ENCODE measurements around the gene BMX. TPM values are rescaled to one million over a fixed set of nuclear protein-coding genes. Genes with fewer than 3 reads are reported as not detected.

Gene BMX
- total RNA-seq, 4 donors from 2014 or later, result 0.88 to 4.7 (median 2.4) TPM

- H3K4me3 ChIP-seq, result no peak overlapping the region
- TF ChIP-seq POLR2A (IDR thresholded peaks at IDR 0.05) (no peak), CTCF (IDR thresholded peaks at IDR 0.05) (no peak)
These were observed 46.1 kb downstream of the BMX start for GRCh38 chrX:15546745-15547144.

GRCh38 chrX:15547356-15547755, 46.7 kb downstream of the BMX start:
- TF ChIP-seq CTCF (IDR thresholded peaks at IDR 0.05) (no peak), POLR2A (IDR thresholded peaks at IDR 0.05) (no peak)
- no peaks in the 10 kb centered on the region for H3K36me3 ChIP-seq
- H3K4me3 ChIP-seq, result no peak overlapping the region
- no peaks in the 10 kb centered on the region for H3K27me3 ChIP-seq
- no peaks in the 10 kb centered on the region for H3K9me3 ChIP-seq
- intact Hi-C loops (cut with DNase I; ENCODE audit: low total_unique reads), result no loop called here
- no peak overlapping the region for H3K27ac ChIP-seq
- no peaks in the 10 kb centered on the region for H3K4me1 ChIP-seq
- DNase-seq, result no peak

More at GRCh38 chrX:15546745-15547144, 46.1 kb downstream of the BMX start:
- H3K27ac ChIP-seq, result no peak overlapping the region
- no peaks in the 10 kb centered on the region for H3K27me3 ChIP-seq
- intact Hi-C loops (cut with DNase I; ENCODE audit: low total_unique reads), result no loop called here
- H3K36me3 ChIP-seq, result no peaks in the 10 kb centered on the region
- no peak for DNase-seq
- no peaks in the 10 kb centered on the region for H3K9me3 ChIP-seq
- no peaks in the 10 kb centered on the region for H3K4me1 ChIP-seq

GRCh38 chrX:15549189-15550012, 48.8 kb downstream of the BMX start:
- DNase-seq, result no peak
- H3K27me3 ChIP-seq, result no peaks in the 10 kb centered on the region
- no peak overlapping the region for H3K27ac ChIP-seq
- no peaks in the 10 kb centered on the region for H3K9me3 ChIP-seq
- intact Hi-C loops (cut with DNase I; ENCODE audit: low total_unique reads), result no loop called here
- no peaks in the 10 kb centered on the region for H3K36me3 ChIP-seq
- H3K4me3 ChIP-seq, result no peak overlapping the region
- no peaks in the 10 kb centered on the region for H3K4me1 ChIP-seq
- TF ChIP-seq POLR2A (IDR thresholded peaks at IDR 0.05) (no peak), CTCF (IDR thresholded peaks at IDR 0.05) (no peak)

- Histone ChIP-seq H3K27me3 (no peaks in the 10 kb centered on the region), H3K9me3 (no peaks in the 10 kb centered on the region), H3K36me3 (no peaks in the 10 kb centered on the region), H3K4me3 (no peak overlapping the region), H3K4me1 (no peaks in the 10 kb centered on the region), H3K27ac (no peak overlapping the region)
- DNase-seq, result no peak
- intact Hi-C loops (cut with DNase I; ENCODE audit: low total_unique reads), result no loop called here
- no peak for TF ChIP-seq POLR2A (IDR thresholded peaks at IDR 0.05)
These were observed 58.6 kb downstream of the BMX start for GRCh38 chrX:15559227-15559626.

GRCh38 chrX:15560924-15561323, 60.3 kb downstream of the BMX start:
- no peaks in the 10 kb centered on the region for H3K36me3 ChIP-seq
- no peak overlapping the region for H3K4me3 ChIP-seq
- H3K4me1 ChIP-seq, result no peaks in the 10 kb centered on the region
- intact Hi-C loops (cut with DNase I; ENCODE audit: low total_unique reads), result no loop called here
- no peaks in the 10 kb centered on the region for H3K9me3 ChIP-seq
- no peak for TF ChIP-seq CTCF (IDR thresholded peaks at IDR 0.05)
- H3K27me3 ChIP-seq, result no peaks in the 10 kb centered on the region
- DNase-seq, result no peak
- no peak overlapping the region for H3K27ac ChIP-seq
